Measurements from ENCODE around the gene ABHD17C.

ABHD17C gene

DNA sequence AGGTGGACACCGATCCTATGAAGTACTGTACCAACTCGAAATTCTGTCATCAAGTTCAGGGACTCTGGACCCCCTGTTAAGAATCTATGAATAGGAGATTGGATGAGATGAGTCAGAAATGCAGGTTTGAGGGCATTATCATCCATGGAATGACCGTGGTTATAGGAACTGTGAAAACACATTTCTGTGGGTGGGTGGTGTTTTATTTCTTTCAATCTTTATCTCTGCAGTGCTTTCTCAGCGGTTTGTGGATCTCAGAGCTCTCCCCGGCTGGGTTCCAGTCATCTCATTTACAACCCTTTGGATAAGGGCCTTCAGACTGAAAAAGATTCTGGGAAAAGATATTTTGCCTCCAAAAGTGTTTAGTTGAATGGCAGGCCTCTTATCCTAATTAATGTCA lies 5.4 kb upstream of the ABHD17C start:
- no peak for DNase-seq (ENCODE audit: low read depth)

DNA sequence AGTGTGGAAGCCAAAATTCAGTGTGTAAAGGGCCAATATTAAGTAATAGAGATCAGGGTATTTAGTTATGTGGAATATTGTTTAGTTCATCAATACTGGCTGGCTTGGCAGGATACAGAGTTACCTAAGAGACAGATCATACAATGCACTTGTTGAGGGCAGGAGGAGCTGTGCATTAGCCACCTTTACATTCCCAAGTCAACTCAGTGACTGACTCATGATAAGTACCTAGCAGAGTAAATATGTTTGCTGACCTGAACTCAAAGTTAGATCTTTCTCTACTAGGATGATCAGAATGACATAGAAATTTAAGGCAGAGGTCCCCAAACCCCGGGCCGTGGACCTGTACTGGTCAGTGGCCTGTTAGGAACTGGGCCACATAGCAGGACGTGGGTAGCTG lies 3.5 kb upstream of the ABHD17C start:
- no peak for DNase-seq (ENCODE audit: low read depth)

- DNase-seq (ENCODE audit: low read depth): no peak
Observed at GRCh38 chr15:80693682-80694610, 1.2 kb upstream of the ABHD17C start.

DNA sequence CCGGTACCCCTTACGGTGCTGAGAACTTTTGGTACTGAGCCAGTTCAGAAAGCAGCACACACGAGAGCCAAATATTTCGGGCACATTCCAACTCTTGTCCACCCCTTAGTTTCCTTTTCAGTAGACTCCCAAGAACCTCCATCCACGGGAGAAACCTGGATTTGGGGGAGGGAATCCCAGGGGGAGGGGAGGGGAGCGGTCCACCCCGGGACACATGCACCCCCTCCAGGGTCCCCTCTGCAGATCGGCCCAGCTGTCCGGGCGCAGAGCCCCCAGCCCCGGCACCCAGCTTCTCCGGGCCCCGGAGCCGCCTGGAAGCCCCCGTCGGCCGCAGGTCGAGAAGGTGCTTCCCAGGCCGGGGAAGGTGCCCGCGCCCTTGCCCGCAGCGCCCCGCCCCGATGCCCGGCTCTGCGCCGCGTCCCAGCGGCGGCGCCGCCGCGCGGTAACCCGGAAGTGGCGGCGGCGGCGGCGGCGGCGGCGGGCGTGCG lies 455 bp upstream of the ABHD17C start:
- peak; percentile 24 for DNase-seq (ENCODE audit: low read depth)

- DNase-seq (ENCODE audit: low read depth): no peak
Observed at GRCh38 chr15:80695911-80696661, 976 bp downstream of the ABHD17C start.

DNA sequence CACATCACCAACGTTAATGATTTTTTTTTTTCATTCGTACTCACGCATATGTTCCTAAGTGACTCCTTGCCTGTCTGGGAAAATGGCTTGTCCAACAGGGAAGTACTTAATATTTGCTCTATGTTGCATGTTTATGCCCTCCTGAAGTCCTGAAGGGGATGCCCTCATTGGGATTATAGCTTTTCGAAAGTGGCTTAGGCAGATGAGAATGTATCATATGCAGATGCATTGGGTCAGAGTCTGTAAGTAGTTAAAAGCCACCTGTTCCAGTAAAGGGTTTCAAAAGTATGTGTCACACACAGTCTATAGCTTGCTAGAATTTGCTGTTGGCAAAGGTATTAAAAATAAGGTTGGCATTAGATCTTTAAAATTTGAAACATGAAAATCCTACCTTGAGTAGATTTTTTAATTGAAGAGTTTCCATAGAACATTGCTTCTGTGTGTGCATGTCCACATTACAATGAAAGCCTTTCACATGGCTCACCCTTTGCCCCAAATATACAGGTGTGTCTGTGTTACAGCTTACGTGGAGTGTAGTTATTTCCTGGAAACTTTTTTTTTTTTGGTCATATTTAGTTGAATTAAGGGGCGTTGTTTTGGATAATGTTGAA lies 2.1 kb downstream of the ABHD17C start:
- no peak for DNase-seq (ENCODE audit: low read depth)

DNA sequence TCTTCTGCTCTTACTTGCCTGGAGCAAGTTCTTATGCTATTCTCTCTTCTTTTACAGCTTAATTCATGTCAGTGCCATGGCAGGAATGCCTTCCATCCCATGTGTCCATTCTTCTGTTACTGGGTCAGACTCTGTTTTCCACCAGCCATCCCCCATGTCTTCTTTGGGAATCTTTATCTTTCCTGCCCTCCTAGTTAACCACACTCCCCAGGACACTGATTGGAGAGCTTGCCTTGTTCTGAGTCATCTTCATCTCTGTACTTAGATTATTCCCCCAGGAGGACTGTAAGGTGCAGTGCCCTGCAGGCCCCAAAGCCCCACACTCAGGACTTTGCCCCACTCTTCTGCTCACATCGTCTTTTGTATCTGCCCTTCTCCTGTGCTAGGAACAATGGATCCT lies 3.6 kb downstream of the ABHD17C start:
- DNase-seq (ENCODE audit: low read depth): no peak

GRCh38 chr15:80699981-80700380 lies 4.9 kb downstream of the ABHD17C start:
- DNase-seq (ENCODE audit: low read depth): no peak

DNA sequence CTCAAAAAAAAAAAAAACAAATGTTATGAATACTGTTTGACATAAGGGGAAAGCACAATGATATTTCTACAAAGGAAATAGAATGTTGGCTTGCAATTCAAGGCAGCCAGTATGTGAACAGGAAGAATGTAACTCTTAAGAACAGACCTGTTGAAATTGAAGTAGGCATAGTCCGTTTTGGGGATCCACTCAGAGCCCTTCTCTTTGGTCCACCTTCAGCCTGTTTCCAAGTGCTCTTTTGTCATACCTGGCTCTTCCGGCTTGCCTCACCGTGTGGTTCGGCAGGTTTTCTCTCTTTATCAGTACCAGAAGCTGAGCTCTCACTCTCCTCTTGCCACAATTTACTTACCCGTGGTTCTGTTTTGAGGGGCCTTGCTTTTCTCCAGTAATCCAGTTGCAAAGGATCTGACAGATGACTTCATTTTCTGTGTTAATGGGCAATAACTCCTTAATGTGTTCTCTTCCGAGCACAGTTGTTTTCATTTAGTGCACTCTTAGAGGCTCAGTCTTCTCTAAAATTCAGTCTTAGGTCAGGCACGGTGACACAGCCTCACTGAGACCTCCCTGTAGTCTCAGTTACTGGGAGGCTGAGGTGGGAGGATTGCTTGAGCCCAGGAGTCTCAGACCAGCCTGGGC lies 6.7 kb downstream of the ABHD17C start:
- DNase-seq (ENCODE audit: low read depth): no peak

DNA sequence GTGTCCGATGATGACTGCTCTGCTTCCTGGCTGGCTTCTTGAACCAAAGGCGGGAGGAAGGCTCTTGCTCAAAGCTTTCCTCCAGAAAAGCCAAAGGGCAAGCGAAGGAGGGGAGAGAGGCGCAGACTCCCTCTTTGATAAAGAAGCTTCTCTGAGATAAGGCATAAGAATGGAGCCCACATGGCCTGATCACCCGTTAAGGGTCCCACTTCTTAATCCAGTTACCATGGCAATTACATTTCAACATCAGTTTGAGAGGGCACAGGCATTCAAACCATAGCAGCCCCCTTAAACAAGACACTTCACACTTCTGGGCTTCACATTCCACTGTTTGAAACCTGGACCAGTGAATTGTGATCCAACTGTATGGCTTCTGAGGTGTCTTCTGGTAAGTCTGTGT lies 8.0 kb downstream of the ABHD17C start:
- DNase-seq (ENCODE audit: low read depth): no peak

- no peak for DNase-seq (ENCODE audit: low read depth)
Observed at GRCh38 chr15:80703965-80704364, 8.9 kb downstream of the ABHD17C start.

GRCh38 chr15:80706161-80706560 lies 11.1 kb downstream of the ABHD17C start:
- DNase-seq (ENCODE audit: low read depth): no peak

DNA sequence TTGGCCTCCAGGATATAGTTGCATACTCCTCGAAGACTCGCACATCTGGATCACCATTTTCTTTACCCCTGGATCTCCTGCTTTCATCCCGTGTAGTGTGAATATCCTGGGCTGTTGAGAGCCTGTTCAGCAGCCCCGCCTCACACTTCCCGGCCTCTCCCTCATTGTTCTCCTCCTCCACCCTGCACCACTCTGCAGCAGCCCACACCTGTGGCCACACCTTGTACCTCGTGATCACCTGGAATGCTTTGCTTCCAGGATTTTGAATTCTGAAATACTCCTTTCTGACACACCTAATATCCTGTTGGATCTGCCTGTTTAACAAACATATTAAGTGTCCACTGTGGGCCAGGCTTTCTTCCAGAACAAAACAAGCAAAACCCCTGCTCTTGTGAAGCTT lies 14.4 kb downstream of the ABHD17C start:
- DNase-seq (ENCODE audit: low read depth): no peak

DNA sequence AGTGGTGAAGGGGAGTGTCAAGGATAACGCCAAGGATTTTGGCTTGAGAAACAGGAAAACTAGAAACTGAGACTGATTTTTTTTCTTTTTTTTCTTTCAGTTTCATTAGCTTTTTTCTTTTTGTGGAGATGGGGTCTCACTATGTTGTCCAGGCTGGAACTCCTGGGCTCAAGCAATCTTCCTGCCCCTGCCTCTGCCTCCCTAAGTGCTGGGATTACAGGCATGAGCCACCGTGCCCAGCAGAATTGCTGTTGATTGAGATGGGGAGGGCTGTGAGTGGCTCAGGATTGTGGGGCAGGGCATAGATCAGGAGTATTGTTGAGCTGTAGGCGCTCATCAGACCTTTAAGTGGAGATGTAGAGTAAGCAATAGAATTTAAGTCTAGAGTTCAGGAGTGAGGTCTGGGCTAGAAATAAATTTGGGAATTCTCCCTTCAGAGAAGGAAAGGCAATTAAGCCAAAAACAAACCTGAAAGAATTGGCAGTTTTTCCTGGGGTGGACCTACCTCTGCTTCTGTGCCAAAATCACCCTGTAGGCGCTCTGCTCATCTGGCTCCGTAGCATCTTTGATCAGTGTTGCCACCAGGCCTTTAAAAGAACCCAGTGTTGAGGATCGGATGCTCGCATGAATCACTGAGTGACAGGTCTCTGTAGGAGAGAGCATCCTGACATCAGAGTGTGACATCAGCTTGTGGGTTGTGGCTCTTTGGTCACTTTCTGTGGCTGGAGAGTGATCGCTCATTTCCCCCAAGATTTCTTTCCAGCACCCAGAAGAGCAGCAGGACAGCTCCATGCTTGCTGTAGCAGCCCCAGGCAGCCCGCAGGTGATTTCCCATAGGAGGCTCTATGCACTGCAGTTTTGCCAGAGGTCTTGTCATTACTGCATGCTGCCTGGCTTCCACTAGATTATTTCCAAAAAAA lies 15.8 kb downstream of the ABHD17C start:
- DNase-seq (ENCODE audit: low read depth): no peak

DNA sequence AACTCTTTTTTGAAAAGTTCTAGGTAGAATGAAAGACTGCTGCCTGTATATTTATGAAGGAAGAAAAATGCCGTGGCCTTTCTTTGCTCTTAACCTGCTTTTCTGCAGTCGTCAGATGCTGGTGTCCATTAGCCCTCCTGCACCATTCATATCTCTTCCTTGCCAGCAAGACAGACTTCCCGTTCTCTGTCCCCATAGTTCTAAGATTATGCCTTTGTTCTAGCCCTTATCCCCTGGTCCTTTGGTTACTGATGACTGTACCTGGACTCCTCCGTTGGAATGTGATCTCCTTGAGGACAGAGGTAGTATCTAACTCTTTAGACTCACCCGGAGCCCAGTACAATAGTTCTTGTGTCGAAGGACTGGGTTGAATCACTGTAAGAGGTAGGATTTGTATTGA lies 16.8 kb downstream of the ABHD17C start:
- DNase-seq (ENCODE audit: low read depth): no peak

DNA sequence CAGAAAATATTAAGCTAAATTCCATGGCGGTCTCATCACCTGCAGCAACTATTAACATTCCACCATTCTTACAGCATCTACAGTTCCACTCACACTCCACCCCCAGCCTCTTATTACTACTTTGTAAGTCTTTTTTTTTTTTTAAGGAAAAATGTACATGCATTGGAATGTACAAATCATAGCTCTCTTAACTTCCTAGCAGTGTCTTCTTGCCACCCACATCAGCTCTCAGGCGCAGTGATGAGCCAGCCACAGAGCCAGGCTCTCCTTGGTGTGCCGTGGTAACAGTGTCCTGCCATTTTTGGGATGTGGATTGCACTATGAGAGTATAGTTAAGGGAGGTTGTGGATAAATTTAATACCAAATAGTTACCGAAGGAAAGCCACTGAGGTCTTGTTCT lies 17.8 kb downstream of the ABHD17C start:
- DNase-seq (ENCODE audit: low read depth): no peak

DNA sequence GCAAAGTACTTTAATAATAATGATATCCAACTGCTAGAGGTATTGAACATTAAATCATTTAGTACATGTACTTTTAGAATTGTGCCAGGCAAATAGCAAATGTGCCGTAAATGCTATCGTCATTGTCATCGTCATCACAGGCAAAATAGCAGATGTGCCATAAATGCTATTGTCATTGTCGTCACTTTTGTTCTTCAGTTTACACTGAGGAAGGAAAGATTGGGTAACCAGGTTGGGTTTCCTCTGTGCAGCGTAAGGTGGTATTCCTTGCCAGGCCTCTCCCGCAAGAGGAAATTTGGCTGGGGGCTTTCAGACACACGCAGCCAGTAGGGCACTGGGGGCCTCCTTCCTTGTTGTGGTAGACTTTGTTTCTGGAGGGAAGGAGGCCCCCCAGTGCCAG lies 26.4 kb downstream of the ABHD17C start:
- no peak for DNase-seq (ENCODE audit: low read depth)

DNA sequence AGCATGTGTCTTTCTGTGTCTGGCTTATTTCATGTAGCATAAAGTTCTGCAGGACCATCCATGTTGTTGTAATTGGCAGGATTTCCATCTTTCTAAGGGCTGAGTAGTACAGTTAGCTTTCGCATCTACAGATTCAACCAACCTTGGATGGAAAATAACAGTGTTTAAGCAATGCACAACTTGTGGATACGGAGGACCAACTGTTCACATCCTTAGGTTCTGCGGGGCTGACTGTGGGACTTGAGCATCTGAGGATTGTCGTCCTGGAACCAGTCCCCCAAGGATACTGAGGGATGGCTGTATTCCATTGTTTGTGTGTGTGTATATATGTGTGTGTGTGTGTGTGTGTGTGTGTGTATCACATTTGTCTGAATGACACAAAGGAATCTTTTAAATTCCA lies 27.7 kb downstream of the ABHD17C start:
- no peak for DNase-seq (ENCODE audit: low read depth)

GRCh38 chr15:80727196-80727595 lies 32.1 kb downstream of the ABHD17C start:
- DNase-seq (ENCODE audit: low read depth): no peak

GRCh38 chr15:80727596-80727995 lies 32.5 kb downstream of the ABHD17C start:
- DNase-seq (ENCODE audit: low read depth): no peak

DNA sequence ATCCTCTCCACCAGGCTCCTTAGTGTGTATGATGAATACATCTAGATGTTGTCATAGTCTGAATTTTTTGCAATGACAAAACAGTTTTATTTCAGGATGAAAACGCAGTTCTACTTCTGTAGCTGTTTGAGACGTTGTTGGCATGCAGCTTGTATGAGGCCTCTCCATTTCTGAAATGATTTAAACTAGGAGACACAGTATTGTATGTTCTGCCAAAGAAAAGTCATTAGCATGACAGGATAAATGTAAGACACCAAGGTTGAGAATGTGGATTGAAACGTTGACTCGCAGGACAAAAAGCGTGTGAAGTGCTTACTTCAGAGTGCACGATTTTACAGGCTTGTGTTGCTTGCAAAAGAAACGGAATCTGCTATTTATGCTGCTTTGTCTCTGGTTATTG lies 35.3 kb downstream of the ABHD17C start:
- no peak for DNase-seq (ENCODE audit: low read depth)

Measured in stimulated activated CD8-positive, alpha-beta memory T cell treated with anti-CD3 and anti-CD28 coated beads, Interleukin-4, amount 100 ng/mL, for 24 hours (primary cell).